ENCODE results near the gene MPZL1. TPM values are rescaled to one million over a fixed set of nuclear protein-coding genes. Genes with fewer than 3 reads are reported as not detected.

MPZL1 gene
- 10 to 100 TPM; 22.3 to 23.0 TPM for total RNA-seq

GRCh38 chr1:167721617-167722151 lies at the start of gene MPZL1:
TSS of gene MPZL1 (plus strand) at chr1:167721982. CDS start at chr1:167722152, 170 bp downstream.
- peak; percentile 99 for ATAC-seq
- ChIA-PET CTCF (interaction anchor here (0.6 to 1.0 kb wide), 2 partner anchors 14 to 83 kb away, joined by 3 read pairs; no protein-coding TSS in a partner anchor), POLR2A (no interaction called here)
- intact Hi-C loops (cut with DNase I, micrococcal nuclease), result loop anchor here in 1 of 2 experiments (1.0 to 2.0 kb wide), 2 partner anchors 82 to 457 kb away; partner anchors contain the start of gene TIPRL
- H3K36me3 Mint-ChIP-seq (ENCODE audit: low read depth), result peaks cover 9% of the 10 kb centered on the region
- peak within 1 kb of the TSS; percentile 83 for H3K4me3 Mint-ChIP-seq
- H3K9me3 Mint-ChIP-seq (ENCODE audit: low read depth), result no peaks in the 10 kb centered on the region
- H3K27me3 Mint-ChIP-seq, result no peaks in the 10 kb centered on the region
- peaks cover 53% of the 10 kb centered on the region for H3K4me1 Mint-ChIP-seq
- DNase-seq, result peak; percentile 95
- H3K27ac Mint-ChIP-seq, result peak within 1 kb of the TSS; percentile 80

DNA sequence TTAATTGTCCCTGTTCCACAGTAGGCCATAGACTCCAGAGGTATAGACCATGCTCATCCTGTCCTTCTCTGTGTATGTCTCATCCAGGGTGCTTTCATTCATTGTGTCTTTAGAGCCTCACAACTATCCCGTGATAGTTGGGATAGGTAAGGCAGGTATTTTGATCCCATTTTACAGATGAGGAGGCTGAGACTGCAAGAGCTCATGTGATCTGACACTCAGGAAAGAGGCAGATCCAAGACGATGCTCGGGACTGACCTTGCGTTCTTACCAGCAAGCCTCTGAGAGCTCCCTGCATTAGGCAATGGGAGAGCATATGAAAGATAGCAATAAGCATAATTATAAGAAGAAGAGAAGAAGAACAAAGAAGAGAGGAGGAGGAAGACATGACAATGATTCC lies 49.0 kb upstream of the MPZL1 start:
- Mint-ChIP-seq H3K36me3 (ENCODE audit: low read depth) (peaks cover 38% of the 10 kb centered on the region), H3K4me1 (peaks cover 55% of the 10 kb centered on the region), H3K27me3 (no peaks in the 10 kb centered on the region), H3K9me3 (ENCODE audit: low read depth) (no peaks in the 10 kb centered on the region), H3K4me3 (no peak overlapping the region), H3K27ac (peak overlapping the region; percentile 16)
- intact Hi-C loops (cut with DNase I, micrococcal nuclease), result no loop called here
- CTCF ChIA-PET, result interaction anchor here (1.0 to 1.1 kb wide), 2 partner anchors 15 to 29 kb away, joined by 4 read pairs; no protein-coding TSS in a partner anchor
- no peak for DNase-seq
- POLR2A ChIA-PET, result no interaction called here
- no peak for ATAC-seq

DNA sequence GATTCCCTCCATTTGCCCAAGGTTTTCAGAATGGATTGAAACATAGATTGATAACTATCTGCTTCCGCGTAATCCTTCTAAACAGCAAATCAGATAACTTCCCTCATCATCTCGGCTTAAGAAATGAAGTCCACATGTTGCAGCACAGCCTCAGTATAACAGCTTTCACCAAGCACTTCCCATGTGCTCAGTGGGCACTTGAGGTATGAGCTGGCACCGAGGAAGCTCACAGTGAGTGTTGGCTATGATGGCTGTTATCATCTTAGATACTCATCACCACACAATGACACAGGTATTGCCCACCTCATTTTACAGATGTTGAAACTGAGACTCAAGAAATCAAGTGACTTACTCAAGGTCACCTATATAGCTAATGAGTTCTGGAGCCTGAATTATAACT lies 48.5 kb upstream of the MPZL1 start:
- DNase-seq, result peak; percentile 24
- ATAC-seq, result peak; percentile 60
- POLR2A ChIA-PET, result no interaction called here
- Mint-ChIP-seq H3K27ac (peak overlapping the region; percentile 40), H3K27me3 (no peaks in the 10 kb centered on the region), H3K4me3 (no peak overlapping the region), H3K4me1 (peaks cover 52% of the 10 kb centered on the region), H3K9me3 (ENCODE audit: low read depth) (no peaks in the 10 kb centered on the region), H3K36me3 (ENCODE audit: low read depth) (peaks cover 38% of the 10 kb centered on the region)
- CTCF ChIA-PET, result interaction anchor here (1.1 to 1.3 kb wide), 2 partner anchors 30 to 70 kb away, joined by 4 to 6 read pairs; no protein-coding TSS in a partner anchor
- intact Hi-C loops (cut with DNase I, micrococcal nuclease), result no loop called here

GRCh38 chr1:167674156-167674555 lies 47.6 kb upstream of the MPZL1 start:
- H3K4me1 Mint-ChIP-seq, result peaks cover 44% of the 10 kb centered on the region
- peak overlapping the region; percentile 20 for H3K27ac Mint-ChIP-seq
- ATAC-seq (no peak), DNase-seq (no peak)
- CTCF ChIA-PET, result interaction anchor here (1.0 to 2.0 kb wide), 3 partner anchors 14 to 74 kb away, joined by 3 to 8 read pairs (median 6); no protein-coding TSS in a partner anchor
- no peak overlapping the region for H3K4me3 Mint-ChIP-seq
- intact Hi-C loops (cut with DNase I, micrococcal nuclease), result no loop called here
- H3K9me3 Mint-ChIP-seq (ENCODE audit: low read depth), result no peaks in the 10 kb centered on the region
- no peaks in the 10 kb centered on the region for H3K27me3 Mint-ChIP-seq
- POLR2A ChIA-PET, result no interaction called here
- H3K36me3 Mint-ChIP-seq (ENCODE audit: low read depth), result peaks cover 35% of the 10 kb centered on the region

DNA sequence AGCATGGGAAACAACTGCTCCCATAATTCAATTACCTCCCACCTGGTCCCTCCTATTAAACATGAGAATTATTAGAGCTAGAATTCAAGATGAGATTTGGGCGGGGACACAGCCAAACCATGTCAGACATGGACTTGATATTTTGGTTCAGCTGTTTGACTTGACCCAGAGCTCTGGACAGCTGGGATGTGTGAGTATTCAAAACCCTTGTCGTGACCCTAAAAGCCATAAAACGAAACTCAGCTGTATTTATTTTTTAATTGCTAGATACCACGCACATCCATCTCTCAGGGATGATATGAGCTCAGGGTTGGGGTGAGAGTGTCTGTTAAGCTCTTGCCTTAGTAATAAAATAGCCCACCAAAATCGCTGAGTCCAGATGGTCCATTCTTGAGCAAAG lies 46.3 kb upstream of the MPZL1 start:
- CTCF ChIA-PET, result interaction anchor here (0.7 to 2.0 kb wide), 5 partner anchors 9 to 120 kb away, joined by 3 to 8 read pairs (median 3); no protein-coding TSS in a partner anchor
- Mint-ChIP-seq H3K27ac (peak overlapping the region; percentile 49), H3K27me3 (no peaks in the 10 kb centered on the region), H3K4me3 (no peak overlapping the region), H3K9me3 (ENCODE audit: low read depth) (no peaks in the 10 kb centered on the region), H3K4me1 (peaks cover 38% of the 10 kb centered on the region), H3K36me3 (ENCODE audit: low read depth) (peaks cover 34% of the 10 kb centered on the region)
- intact Hi-C loops (cut with DNase I, micrococcal nuclease), result no loop called here
- DNase-seq, result no peak
- no peak for ATAC-seq
- POLR2A ChIA-PET, result interaction anchor here (0.5 kb wide), 1 partner anchor 41 kb away, joined by 3 read pairs; no protein-coding TSS in a partner anchor

- Mint-ChIP-seq H3K9me3 (ENCODE audit: low read depth) (no peaks in the 10 kb centered on the region), H3K36me3 (ENCODE audit: low read depth) (peaks cover 27% of the 10 kb centered on the region)
- POLR2A ChIA-PET, result no interaction called here
Observed at GRCh38 chr1:167676205-167676915, 45.4 kb upstream of the MPZL1 start.

GRCh38 chr1:167676916-167677848 lies 44.6 kb upstream of the MPZL1 start:
- POLR2A ChIA-PET, result no interaction called here
- DNase-seq (no peak), ATAC-seq (no peak)
- intact Hi-C loops (cut with DNase I, micrococcal nuclease), result no loop called here
- H3K36me3 Mint-ChIP-seq (ENCODE audit: low read depth), result peaks cover 19% of the 10 kb centered on the region
- peak overlapping the region; percentile 63 for H3K27ac Mint-ChIP-seq
- H3K27me3 Mint-ChIP-seq, result no peaks in the 10 kb centered on the region
- H3K4me3 Mint-ChIP-seq, result no peak overlapping the region
- peaks cover 28% of the 10 kb centered on the region for H3K4me1 Mint-ChIP-seq
- no peaks in the 10 kb centered on the region for H3K9me3 Mint-ChIP-seq (ENCODE audit: low read depth)
- CTCF ChIA-PET, result interaction anchor here (0.6 to 2.8 kb wide), 4 partner anchors 10 to 122 kb away, joined by 3 to 17 read pairs (median 4); no protein-coding TSS in a partner anchor

More at GRCh38 chr1:167676205-167676915, 45.4 kb upstream of the MPZL1 start:
- ATAC-seq, result peak; percentile 66
- no peak overlapping the region for H3K4me3 Mint-ChIP-seq
- intact Hi-C loops (cut with DNase I, micrococcal nuclease), result no loop called here
- CTCF ChIA-PET, result interaction anchor here (0.8 to 2.8 kb wide), 4 partner anchors 10 to 32 kb away, joined by 3 to 17 read pairs (median 6); no protein-coding TSS in a partner anchor
- H3K27me3 Mint-ChIP-seq, result no peaks in the 10 kb centered on the region
- H3K27ac Mint-ChIP-seq, result peak overlapping the region; percentile 49
- peaks cover 33% of the 10 kb centered on the region for H3K4me1 Mint-ChIP-seq
- peak; percentile 42 for DNase-seq

GRCh38 chr1:167678422-167678821 lies 43.4 kb upstream of the MPZL1 start:
- Mint-ChIP-seq H3K36me3 (ENCODE audit: low read depth) (peaks cover 13% of the 10 kb centered on the region), H3K4me1 (peaks cover 17% of the 10 kb centered on the region), H3K27ac (no peak overlapping the region), H3K27me3 (no peaks in the 10 kb centered on the region), H3K9me3 (ENCODE audit: low read depth) (no peaks in the 10 kb centered on the region), H3K4me3 (no peak overlapping the region)
- CTCF ChIA-PET, result interaction anchor here (0.6 to 2.8 kb wide), 4 partner anchors 9 to 130 kb away, joined by 3 to 17 read pairs (median 4); no protein-coding TSS in a partner anchor
- ATAC-seq, result no peak
- POLR2A ChIA-PET, result no interaction called here
- intact Hi-C loops (cut with DNase I, micrococcal nuclease), result no loop called here
- DNase-seq, result no peak

DNA sequence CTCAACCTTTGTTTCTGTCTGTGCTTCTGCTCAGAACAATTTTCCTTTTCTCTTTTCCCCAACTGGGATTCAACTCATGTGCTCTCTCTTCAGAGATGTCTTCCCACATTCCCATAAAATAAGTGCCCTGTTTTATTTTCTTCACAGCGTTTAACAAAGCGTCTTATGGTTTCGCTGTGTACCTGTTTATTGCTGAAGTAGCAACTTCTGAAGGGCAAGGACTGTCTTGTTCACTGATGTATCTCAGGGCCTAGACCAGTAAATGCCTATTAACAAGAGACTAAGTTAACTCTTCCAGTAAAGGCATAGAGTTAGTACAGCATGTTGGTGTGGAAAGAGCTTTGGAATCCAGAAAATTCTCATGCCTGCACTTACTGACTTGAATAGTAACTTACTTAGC lies 42.9 kb upstream of the MPZL1 start:
- ChIA-PET CTCF (interaction anchor here (0.6 to 2.8 kb wide), 2 partner anchors 9 to 130 kb away, joined by 3 to 17 read pairs; no protein-coding TSS in a partner anchor), POLR2A (no interaction called here)
- Mint-ChIP-seq H3K27me3 (no peaks in the 10 kb centered on the region), H3K27ac (no peak overlapping the region), H3K9me3 (ENCODE audit: low read depth) (no peaks in the 10 kb centered on the region), H3K4me3 (no peak overlapping the region), H3K4me1 (peaks cover 13% of the 10 kb centered on the region), H3K36me3 (ENCODE audit: low read depth) (peaks cover 9% of the 10 kb centered on the region)
- DNase-seq, result no peak
- no peak for ATAC-seq
- intact Hi-C loops (cut with DNase I, micrococcal nuclease), result no loop called here

DNA sequence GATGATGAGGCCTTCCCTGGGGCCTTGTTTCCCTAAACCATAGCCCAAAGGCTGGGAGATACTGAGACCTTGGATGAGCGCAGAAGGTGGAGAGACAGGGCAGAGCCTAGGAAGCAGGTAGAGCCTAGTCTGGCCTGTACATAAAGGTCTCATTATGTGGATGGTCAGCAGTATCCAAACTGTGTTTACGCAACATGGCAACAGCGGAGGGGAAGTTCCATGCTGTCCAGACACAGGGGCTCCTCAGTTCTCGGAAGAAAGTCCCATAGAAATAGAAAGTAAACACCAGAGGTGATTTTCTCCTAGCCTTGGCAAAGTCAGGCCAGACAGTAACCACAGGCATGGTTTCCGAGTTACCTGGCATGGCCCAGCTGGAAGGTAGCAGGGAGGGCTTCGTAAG lies 42.1 kb upstream of the MPZL1 start:
- CTCF ChIA-PET, result interaction anchor here (2.8 kb wide), 1 partner anchor 79 kb away, joined by 18 read pairs; no protein-coding TSS in a partner anchor
- POLR2A ChIA-PET, result no interaction called here
- peaks cover 7% of the 10 kb centered on the region for H3K36me3 Mint-ChIP-seq (ENCODE audit: low read depth)
- H3K27me3 Mint-ChIP-seq, result no peaks in the 10 kb centered on the region
- intact Hi-C loops (cut with DNase I, micrococcal nuclease), result no loop called here
- no peaks in the 10 kb centered on the region for H3K9me3 Mint-ChIP-seq (ENCODE audit: low read depth)
- DNase-seq (no peak), ATAC-seq (no peak)
- H3K4me1 Mint-ChIP-seq, result peaks cover 8% of the 10 kb centered on the region
- H3K27ac Mint-ChIP-seq, result no peak overlapping the region
- no peak overlapping the region for H3K4me3 Mint-ChIP-seq

GRCh38 chr1:167681024-167681423 lies 40.8 kb upstream of the MPZL1 start:
- Mint-ChIP-seq H3K4me1 (peaks cover 6% of the 10 kb centered on the region), H3K4me3 (no peak overlapping the region), H3K27me3 (no peaks in the 10 kb centered on the region), H3K9me3 (ENCODE audit: low read depth) (no peaks in the 10 kb centered on the region), H3K27ac (peak overlapping the region; percentile 61), H3K36me3 (ENCODE audit: low read depth) (peaks cover 12% of the 10 kb centered on the region)
- no peak for ATAC-seq
- POLR2A ChIA-PET, result no interaction called here
- no peak for DNase-seq
- CTCF ChIA-PET, result interaction anchor here (0.6 to 2.8 kb wide), 4 partner anchors 49 to 123 kb away, joined by 3 to 18 read pairs (median 4); no protein-coding TSS in a partner anchor
- intact Hi-C loops (cut with DNase I, micrococcal nuclease), result no loop called here

Data from activated CD4-positive, alpha-beta T cell treated with anti-CD3 and anti-CD28 coated beads for 36 hours (primary cell).